GM13976 (cell line): Measurements from ENCODE around the gene HS3ST1.

Experiments used
- DNase-seq: peaks from one replicate; pipeline ENCODE4 v3.0.0; 2012; ENCODE audit warnings: low spot score
- CTCF ChIP-seq: IDR thresholded peaks from 2 replicates; pipeline ENCODE4 v1.5.1; 2012; ENCODE audit warnings: borderline replicate concordance, mild to moderate bottlenecking; ENCODE audit not compliant: insufficient read depth; ENCODE audit errors: extremely low read depth, missing control alignments, control extremely low read depth
- in situ Hi-C: fragments of 300-500 bp; cut with MboI; formaldehyde crosslinking; loops from one replicate; pipeline ENCODE4 v1.12.0; 2022; ENCODE audit warnings: low sequenced_read_pairs, mixed read lengths, inconsistent platforms; ENCODE audit not compliant: unreplicated experiment

The HS3ST1 gene

GRCh38 chr4:11455201-11455835 is 26.6 kb upstream of the HS3ST1 start:
- in situ Hi-C loops: no loop called here
- TF ChIP-seq CTCF: no peak
- DNase-seq: no peak

GRCh38 chr4:11451716-11452115 is 23.0 kb upstream of the HS3ST1 start:
- no peak for TF ChIP-seq CTCF
- in situ Hi-C loops: no loop called here
- no peak for DNase-seq

DNA sequence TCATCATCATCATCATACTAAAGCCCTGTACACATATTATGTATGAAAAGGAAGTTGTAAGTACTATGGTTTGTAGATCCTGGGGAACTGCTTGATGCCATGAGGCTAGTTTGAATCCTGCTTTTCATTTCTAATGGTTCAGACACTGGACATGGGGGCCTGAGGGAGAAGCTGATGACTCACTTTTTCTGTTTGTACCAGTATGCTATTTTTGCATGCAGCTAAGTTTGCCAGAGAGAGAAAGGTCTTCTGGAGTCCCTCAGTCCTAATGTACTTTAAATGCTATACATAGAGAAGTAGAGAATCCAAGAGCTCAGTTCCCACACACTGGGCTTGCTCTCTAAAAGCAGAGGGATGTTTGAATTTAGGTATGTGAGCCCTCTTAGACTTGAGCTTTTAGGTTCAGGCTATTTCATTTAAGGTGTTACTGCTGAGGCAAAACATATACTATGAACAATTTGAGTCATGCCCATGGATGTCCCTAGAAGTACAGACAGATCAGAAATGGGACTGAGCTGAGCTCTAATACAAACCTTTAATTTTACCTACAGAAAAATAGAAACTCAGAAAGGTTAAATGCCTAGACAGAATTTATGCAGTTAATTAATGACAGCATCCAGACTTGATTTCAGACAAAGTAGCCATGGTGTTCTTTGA is 17.6 kb upstream of the HS3ST1 start:
- TF ChIP-seq CTCF: no peak
- in situ Hi-C loops: no loop called here
- DNase-seq: no peak

DNA sequence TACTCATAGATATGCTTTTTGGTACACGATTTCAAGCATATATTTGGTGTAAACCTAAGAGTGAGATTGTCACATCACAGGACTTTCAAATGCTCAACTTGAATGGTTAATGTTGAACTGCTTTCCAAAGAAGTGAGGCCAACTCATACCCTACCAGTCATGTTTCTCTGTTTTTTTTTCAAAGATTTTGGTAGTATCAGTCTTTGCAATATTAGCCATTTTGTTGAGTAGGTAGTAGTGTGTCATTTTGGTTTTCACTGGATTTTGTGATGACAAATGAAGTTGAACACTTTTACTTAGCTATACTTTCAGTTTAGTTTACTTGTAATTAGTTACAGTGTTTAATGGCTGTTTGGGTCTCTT is 12.5 kb upstream of the HS3ST1 start:
- DNase-seq: no peak
- in situ Hi-C loops: no loop called here
- no peak for TF ChIP-seq CTCF

DNA sequence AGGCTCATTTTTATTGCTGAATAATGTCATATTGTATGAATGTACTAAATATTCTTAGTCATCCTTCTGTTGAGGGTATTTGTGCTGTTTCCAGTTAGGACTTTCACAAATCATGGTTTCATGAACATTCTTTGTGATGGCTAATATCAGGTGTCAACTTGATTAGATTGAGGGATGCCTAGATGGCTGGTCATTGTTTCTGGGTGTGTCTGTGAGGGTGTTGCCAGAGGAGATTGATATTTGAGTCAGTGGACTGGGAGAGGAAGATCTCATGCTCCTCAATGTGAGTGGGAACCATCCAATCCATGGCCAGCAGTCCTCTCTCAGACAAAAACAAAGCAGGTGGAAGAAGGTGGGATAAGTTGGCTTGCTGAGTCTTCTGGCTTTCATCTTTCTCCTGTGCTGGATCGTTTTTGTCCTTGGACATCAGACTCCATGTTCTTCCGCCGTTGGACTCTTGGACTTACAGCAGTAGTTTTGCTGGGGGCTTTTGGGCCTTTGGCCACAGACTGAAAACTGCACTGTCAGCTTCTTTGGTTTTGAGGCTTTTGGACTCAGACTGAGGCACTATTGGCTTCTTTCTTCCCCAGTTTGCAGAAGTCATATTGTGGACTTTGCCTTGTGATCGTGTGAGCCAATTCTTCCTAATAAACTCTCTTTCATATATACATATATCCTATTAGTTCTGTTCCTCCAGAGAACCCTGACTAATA is 11.9 kb upstream of the HS3ST1 start:
- TF ChIP-seq CTCF: no peak
- in situ Hi-C loops: no loop called here
- no peak for DNase-seq

DNA sequence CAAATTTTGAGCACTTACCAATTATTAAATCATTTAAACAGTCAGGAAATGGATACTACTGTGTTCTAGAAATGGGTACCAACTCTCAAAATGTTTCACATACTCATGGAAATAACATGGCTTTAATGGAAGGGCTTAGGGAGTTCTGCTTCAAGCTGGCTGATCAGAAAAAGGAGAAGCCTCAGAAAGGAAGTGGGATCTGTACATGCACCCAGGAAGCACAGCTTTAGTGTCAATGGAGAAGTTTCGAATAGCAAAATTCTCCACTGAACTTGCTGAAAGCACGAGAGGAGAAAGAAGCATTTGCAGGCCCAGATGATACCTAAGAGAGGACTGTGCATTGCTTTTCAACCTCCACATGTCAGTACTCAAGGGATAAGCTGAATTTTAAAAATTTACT is 11.1 kb upstream of the HS3ST1 start:
- in situ Hi-C loops: no loop called here
- TF ChIP-seq CTCF: no peak
- no peak for DNase-seq
